ENCODE measurements around the gene SH3GL2.

SH3GL2 gene

DNA sequence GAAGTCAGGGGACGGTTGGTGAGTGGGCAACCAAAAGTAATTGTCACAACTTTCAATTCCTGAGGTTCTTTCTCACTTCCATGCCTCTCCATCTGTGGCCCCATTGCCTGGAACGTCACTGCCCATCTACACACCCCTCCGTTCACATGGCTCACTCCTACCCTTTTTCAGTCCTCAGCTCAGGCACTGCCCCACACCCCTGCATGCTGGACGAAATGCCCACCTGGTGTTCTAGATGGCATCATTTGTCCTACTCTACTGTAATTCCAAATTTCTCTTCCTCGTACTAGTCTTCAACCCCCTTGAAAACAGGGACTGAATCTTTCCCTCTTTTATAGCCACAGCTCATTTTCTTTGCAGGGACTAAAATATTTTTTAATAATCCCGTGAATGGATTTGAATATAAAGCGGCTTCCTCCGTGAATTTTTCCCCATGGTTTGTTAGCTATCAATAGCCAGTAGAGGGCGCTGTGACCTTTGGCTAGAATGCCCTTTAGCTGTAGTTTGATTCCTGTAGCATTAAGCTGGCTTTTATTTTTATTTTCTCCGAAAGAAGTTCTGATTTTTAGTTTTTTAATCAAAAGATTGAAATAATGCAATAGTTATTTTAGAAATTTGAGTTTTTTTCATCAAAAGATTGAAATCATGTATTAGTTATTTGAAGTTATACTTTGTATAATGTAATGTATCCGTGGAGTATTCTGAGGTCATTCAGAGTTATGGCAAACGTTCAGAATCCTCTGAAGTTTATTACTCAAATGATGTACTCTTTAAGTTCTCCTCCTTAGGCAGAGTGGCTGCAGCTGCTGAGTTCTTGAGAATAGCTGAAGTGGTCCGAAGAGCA is 232.1 kb downstream of the SH3GL2 start:
- peak; percentile 19 for DNase-seq (ENCODE audit: low read depth)

DNA sequence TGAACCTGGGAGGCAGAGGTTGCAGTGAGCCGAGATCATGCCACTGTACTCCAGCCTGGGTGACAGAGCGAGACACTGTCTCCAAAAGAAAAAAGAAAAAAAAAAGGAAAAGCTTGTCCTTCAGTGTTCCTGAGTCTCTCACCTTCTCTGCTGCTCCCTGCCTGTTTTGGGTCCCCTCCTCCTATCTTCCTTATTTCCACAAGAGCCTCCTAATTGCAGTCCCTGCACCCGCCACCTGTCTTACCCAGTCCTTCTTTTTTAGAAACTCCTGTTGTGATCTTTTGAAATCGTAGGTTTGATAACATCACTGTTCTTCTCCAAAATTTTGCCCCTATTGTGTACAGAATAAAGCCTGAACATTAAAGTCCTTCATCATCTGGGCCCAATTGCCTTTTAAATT is 234.9 kb downstream of the SH3GL2 start:
- DNase-seq (ENCODE audit: low read depth): no peak

DNA sequence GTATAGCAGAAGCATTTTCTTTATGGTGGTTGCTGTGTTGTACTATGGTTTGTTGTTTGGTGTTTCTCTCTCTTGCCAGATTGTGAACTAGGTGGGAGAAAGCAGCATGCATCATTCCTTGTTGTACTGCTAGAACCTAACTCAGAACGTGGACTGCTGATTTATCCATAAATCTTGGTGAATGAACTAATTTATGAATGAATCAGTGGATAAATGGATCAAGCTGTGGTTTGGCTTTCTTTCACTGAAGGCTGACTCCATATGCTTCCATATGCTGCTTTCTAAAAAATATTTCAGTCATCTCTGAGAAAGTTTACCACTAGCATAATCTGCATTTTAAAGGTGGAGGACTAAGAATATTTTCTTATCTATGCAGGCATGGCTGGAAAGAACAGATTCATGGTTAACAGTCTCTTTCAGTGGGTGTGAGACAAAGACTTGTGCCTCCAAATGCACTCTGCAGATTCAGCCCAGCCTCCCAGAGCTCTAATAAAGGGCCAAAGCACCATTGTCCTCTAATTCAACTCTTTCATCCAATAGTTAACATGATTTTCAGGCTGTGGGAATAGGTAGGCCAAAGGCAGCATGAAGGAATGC is 237.7 kb downstream of the SH3GL2 start:
- DNase-seq (ENCODE audit: low read depth): no peak

DNA sequence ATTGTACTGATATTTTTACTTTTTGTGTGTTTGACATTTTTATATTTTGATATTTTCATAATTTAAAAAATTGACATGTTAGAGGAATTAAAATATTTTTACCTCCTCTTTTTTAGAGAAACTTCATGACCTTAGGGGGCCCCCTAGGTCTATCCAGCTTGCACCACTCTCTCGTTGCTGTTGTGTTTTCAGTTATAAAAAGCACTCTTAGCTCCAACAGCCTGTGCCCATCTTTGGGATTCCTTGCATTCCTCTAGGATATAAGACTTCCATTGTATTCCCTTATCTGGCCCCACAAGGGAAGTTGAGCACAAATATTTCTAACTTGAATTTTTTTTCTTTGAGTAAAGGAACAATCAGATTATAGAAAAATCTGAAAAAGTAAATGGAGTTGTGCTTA is 245.3 kb downstream of the SH3GL2 start:
- DNase-seq (ENCODE audit: low read depth): no peak

DNA sequence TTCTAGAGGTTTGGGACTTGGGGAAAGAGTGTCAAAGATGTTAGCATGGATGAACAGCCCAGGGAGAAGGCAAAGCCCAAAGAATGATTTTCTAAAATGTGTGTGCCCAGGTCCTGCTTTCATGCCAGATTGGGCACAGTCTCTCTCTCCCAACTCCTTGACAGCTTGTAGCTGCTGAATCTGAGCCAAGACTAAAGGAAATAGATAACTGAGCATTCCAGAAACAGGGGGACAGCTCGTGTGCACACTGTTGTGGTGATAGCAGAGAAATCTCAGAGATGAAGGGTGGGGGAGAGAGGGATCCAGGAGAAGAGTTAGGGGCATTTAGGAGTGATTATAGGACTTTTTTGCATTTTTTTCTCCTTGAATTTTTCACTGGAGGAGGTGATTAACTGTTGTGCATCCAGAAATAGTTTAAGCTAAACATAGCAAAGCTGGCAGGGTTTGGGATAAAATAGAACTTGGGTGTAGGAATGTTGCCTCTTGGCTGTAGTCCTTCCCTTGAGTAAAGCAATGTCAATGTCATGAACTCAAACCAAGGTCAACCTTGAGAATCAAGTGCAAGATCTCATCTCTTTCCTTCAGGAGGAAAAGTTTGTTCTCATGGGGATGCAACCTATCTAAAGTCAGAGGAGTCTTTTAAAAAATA is 245.9 kb downstream of the SH3GL2 start:
- no peak for DNase-seq (ENCODE audit: low read depth)

DNA sequence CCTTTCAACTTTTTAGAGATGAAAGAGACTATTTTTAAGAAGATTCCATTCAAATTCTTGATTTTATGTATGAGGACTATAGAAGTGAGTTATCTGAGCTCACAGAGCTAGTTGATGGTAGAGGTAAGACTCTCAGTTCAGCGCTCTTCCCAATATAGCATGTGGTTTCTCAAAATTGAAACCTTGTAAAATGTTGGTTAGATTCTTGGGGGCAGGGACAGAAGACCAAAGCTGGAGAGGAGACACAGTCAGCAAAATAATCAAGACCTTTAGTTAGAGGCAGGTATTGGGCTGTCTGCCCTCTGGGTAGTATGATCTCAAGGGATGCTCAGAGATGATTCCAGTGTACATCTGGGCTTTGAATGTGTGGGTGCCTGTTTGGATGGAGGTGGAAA is 246.4 kb downstream of the SH3GL2 start:
- no peak for DNase-seq (ENCODE audit: low read depth)

DNA sequence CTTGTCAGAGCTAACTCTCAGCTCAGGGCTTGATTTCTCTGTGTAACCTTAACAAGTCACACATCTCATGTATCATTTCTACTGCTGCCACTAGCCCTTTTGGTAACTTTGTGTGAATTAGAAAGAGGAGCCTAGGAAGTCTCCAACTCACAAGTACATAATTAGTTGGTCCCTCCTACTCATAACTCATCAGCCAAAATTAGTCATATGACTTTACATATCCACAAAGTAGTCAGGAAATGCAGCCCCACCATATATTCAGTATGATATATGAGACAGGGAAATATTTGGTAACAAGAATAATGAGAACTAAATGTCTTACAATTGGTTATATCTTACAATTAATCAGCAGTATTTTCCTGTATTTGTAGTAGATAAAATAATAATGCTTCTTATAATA is 250.2 kb downstream of the SH3GL2 start:
- DNase-seq (ENCODE audit: low read depth): no peak

DNA sequence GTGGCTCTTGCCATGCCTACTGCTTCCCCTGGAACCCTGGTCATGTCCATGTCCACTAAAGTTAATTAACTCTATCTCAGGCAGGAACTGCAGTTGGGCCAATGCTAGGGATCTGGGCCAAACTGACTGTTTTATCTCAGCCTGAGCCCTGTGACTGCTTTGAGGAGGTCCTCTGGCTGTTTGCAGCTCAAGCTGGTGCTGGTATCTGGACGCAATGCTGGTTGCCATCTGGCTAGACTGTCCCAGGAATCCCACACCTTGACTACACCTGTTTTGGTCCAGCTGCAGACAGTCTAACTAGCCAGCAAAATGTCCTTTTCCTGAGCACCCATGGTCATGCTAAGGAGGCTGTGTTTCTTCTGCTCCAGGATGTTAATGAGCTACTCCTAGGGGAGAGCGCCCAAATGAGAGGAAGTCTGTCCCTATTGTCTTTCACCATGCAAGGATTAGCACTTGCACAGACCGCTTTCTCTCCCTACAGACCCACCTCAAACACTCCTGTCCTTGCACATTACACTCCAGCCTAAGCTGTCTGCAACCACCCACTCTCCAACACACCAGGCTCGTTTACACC is 251.0 kb downstream of the SH3GL2 start:
- DNase-seq (ENCODE audit: low read depth): no peak

DNA sequence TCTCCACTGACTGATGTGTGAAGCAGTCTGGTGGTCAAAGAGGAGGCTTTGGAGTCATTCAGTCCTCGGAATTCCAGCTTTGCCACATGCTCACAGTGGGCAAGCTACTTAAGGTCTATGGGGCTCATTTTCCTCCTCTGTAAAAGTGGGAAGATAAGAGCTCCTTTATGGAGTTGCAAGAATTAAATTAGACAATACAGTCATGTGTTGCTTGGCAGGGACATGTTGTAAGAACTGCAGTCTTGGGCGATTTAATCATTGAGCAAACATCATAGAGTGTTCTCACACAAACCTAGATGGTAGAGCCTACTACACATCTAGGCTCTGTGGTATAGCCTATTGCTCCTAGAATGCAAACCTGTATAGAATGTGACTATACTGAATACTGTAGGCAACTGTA is 253.9 kb downstream of the SH3GL2 start:
- DNase-seq (ENCODE audit: low read depth): no peak

DNA sequence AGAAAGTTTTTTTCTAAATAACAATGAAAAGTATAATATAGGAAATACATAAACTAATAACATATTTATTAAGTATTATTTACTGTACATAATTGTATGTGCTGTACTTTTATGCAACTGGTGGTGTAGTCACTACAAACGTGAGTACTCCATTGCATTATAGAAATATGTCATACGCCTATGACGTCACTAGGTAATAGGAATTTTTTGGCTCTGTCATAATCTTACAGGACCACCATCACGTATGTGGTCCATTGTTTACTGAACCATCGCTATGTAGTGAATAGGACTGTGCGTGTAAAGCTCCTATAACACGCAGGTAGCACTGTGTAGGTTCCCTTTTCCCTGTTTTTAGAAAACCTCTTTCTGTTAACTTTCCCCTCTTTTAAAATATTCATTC is 255.0 kb downstream of the SH3GL2 start:
- DNase-seq (ENCODE audit: low read depth): no peak

DNA sequence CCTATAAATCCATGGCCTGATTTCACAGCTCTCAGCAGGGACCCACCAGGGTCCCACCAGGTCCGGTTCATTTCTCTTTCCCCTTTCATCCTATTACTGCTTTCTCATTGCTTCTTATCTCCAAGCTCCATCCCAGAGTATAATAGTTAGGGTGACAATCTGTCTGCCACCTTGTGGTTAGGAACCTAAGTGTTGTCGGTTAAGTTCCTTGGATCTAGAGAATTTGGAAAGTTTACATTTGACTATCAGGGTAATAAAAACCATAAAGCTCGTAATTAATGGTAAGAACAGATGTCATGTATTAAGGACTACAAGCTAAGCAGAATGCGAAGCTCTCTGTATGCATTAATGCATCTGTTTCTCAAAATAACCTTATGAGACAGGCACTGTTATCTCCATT is 259.1 kb downstream of the SH3GL2 start:
- no peak for DNase-seq (ENCODE audit: low read depth)

DNA sequence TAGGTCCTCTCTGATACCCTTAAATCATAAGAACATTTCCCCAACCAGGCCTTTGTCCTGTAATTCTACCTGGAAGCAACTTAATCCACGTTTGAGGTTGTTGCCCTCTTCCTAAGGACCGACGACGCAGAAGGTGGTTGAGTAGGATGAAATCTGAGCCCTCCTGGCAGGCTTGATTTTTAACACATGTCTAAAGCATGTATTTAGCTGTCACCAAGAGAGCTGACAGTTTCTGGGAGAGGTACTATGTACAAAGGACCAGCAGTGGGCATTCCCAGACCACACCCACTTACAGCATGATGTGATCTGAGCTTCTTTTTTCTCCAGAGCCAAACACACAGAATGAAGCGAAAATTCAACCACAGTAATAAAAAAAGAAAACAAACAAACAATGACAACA is 260.9 kb downstream of the SH3GL2 start:
- DNase-seq (ENCODE audit: low read depth): no peak

DNA sequence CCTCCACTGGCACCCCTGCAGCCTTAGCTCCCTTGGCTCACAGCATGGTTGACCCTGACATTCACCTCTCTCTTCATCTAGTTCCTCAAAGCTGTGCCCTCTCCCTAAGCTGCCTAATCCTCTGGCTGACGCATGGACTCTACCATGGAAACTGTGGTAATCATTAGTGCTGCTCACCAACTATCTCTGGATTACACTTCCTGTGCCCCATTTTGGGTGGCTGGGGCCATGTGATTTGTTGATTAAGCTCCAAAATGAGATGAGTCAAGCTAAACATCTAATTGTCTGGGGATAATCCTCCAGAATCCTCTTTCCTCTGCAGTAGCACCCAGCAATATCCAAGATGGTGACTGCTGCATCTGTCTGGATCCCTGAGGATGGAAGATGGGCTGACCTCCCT is 264.4 kb downstream of the SH3GL2 start:
- no peak for DNase-seq (ENCODE audit: low read depth)

Data from stimulated activated CD8-positive, alpha-beta memory T cell treated with anti-CD3 and anti-CD28 coated beads, Interleukin-12 subunit alpha, Interleukin-12 subunit beta, amount 100 ng/mL, for 1 hour (primary cell).